ENCODE results near the gene SYNE1.
"Not testable (repeated sequence)": the region's sequence is repeated elsewhere in the genome, so short reads cannot be mapped to it uniquely, and the experiment has no call there.

SYNE1 gene

GRCh38 chr6:152428126-152428525 is 209.0 kb downstream of the SYNE1 start:
- Histone ChIP-seq H3K9me3 (ENCODE audit: control insufficient read depth, low read length) (no peaks in the 10 kb centered on the region), H3K79me2 (no peaks in the 10 kb centered on the region), H3K4me1 (no peaks in the 10 kb centered on the region), H2AFZ (no peak overlapping the region), H3K4me2 (ENCODE audit: low read length) (no peak overlapping the region), H3K27ac (no peak overlapping the region), H3K27me3 (ENCODE audit: control insufficient read depth, insufficient read depth, low read length) (no peaks in the 10 kb centered on the region), H3K36me3 (ENCODE audit: control insufficient read depth, insufficient read depth, low read length) (no peaks in the 10 kb centered on the region), H3K4me3 (ENCODE audit: low read depth, low read length) (no peak overlapping the region), H3K9ac (no peak overlapping the region)
- no peak for TF ChIP-seq CTCF (IDR thresholded peaks at IDR 0.05)

- H3K4me1 ChIP-seq: no peaks in the 10 kb centered on the region
- H3K9me3 ChIP-seq (ENCODE audit: control insufficient read depth, low read length): no peaks in the 10 kb centered on the region
- no peak for TF ChIP-seq CTCF (IDR thresholded peaks at IDR 0.05)
These were observed 210.9 kb downstream of the SYNE1 start for GRCh38 chr6:152426276-152426675.

GRCh38 chr6:152423216-152424103 is 213.7 kb downstream of the SYNE1 start:
- TF ChIP-seq CTCF (IDR thresholded peaks at IDR 0.05): no peak
- Histone ChIP-seq H3K27me3 (ENCODE audit: control insufficient read depth, insufficient read depth, low read length) (no peaks in the 10 kb centered on the region), H3K9me3 (ENCODE audit: control insufficient read depth, low read length) (no peaks in the 10 kb centered on the region), H2AFZ (no peak overlapping the region), H3K4me2 (ENCODE audit: low read length) (no peak overlapping the region), H3K9ac (no peak overlapping the region), H3K4me3 (ENCODE audit: low read depth, low read length) (no peak overlapping the region), H3K36me3 (ENCODE audit: control insufficient read depth, insufficient read depth, low read length) (no peaks in the 10 kb centered on the region), H3K27ac (no peak overlapping the region), H3K4me1 (no peaks in the 10 kb centered on the region), H3K79me2 (no peaks in the 10 kb centered on the region)

More at GRCh38 chr6:152426276-152426675, 210.9 kb downstream of the SYNE1 start:
- Histone ChIP-seq H3K9ac (no peak overlapping the region), H3K36me3 (ENCODE audit: control insufficient read depth, insufficient read depth, low read length) (no peaks in the 10 kb centered on the region), H3K79me2 (no peaks in the 10 kb centered on the region), H3K27ac (no peak overlapping the region), H3K27me3 (ENCODE audit: control insufficient read depth, insufficient read depth, low read length) (no peaks in the 10 kb centered on the region), H3K4me3 (ENCODE audit: low read depth, low read length) (no peak overlapping the region), H2AFZ (no peak overlapping the region), H3K4me2 (ENCODE audit: low read length) (no peak overlapping the region)

GRCh38 chr6:152421496-152421895 is 215.7 kb downstream of the SYNE1 start:
- H3K27ac ChIP-seq; H3K36me3 ChIP-seq (ENCODE audit: control insufficient read depth, insufficient read depth, low read length); H3K9ac ChIP-seq; H3K4me3 ChIP-seq (ENCODE audit: low read depth, low read length); H2AFZ ChIP-seq; H3K9me3 ChIP-seq (ENCODE audit: control insufficient read depth, low read length); H3K4me1 ChIP-seq; H3K27me3 ChIP-seq (ENCODE audit: control insufficient read depth, insufficient read depth, low read length); H3K79me2 ChIP-seq; H3K4me2 ChIP-seq (ENCODE audit: low read length): not testable (repeated sequence)

- Histone ChIP-seq H3K4me3 (ENCODE audit: low read depth, low read length) (no peak overlapping the region), H2AFZ (no peak overlapping the region), H3K4me1 (no peaks in the 10 kb centered on the region), H3K4me2 (ENCODE audit: low read length) (no peak overlapping the region), H3K27ac (no peak overlapping the region), H3K36me3 (ENCODE audit: control insufficient read depth, insufficient read depth, low read length) (no peaks in the 10 kb centered on the region), H3K27me3 (ENCODE audit: control insufficient read depth, insufficient read depth, low read length) (no peaks in the 10 kb centered on the region), H3K79me2 (no peaks in the 10 kb centered on the region), H3K9me3 (ENCODE audit: control insufficient read depth, low read length) (no peaks in the 10 kb centered on the region), H3K9ac (no peak overlapping the region)
- no peak for TF ChIP-seq CTCF (IDR thresholded peaks at IDR 0.05)
These were observed 216.5 kb downstream of the SYNE1 start for GRCh38 chr6:152420696-152421095.
